HUES48 (cell line): ENCODE data around the gene BDP1.
"Not testable (repeated sequence)": the region's sequence is repeated elsewhere in the genome, so short reads cannot be mapped to it uniquely, and the experiment has no call there.

Source experiments
- H3K27ac ChIP-seq: one replicate; pipeline ENCODE4 v1.7.0; 2013; ENCODE audit warnings: low read depth, low read length, inconsistent platforms
- H3K27me3 ChIP-seq: 2 replicates; pipeline ENCODE4 v1.6.1; 2013; ENCODE audit warnings: mild to moderate bottlenecking, low read length; ENCODE audit not compliant: control insufficient read depth, insufficient read depth
- H3K36me3 ChIP-seq: 2 replicates; pipeline ENCODE4 v1.6.1; 2013; ENCODE audit warnings: low read length; ENCODE audit not compliant: control insufficient read depth, insufficient read depth
- H3K4me1 ChIP-seq: 2 replicates; pipeline ENCODE4 v1.6.1; 2013; ENCODE audit warnings: mild to moderate bottlenecking, low read length; ENCODE audit not compliant: control insufficient read depth, insufficient read depth
- H3K4me3 ChIP-seq: 2 replicates; pipeline ENCODE4 v1.5.1; 2013; ENCODE audit warnings: mild to moderate bottlenecking, low read depth, low read length
- H3K9ac ChIP-seq: 2 replicates; pipeline ENCODE4 v1.6.1; 2013; ENCODE audit warnings: mild to moderate bottlenecking, low read depth, low read length, moderate library complexity
- H3K9me3 ChIP-seq: 2 replicates; pipeline ENCODE4 v1.6.1; 2013; ENCODE audit warnings: low read length; ENCODE audit not compliant: control insufficient read depth, insufficient read depth

The BDP1 gene

GRCh38 chr5:71475788-71476384, 20.4 kb downstream of the BDP1 start:
- no peaks in the 10 kb centered on the region for H3K27me3 ChIP-seq
- H3K9me3 ChIP-seq, result no peaks in the 10 kb centered on the region
- peak overlapping the region; percentile 52 for H3K27ac ChIP-seq
- H3K4me1 ChIP-seq, result no peaks in the 10 kb centered on the region
- H3K9ac ChIP-seq, result no peak overlapping the region
- H3K36me3 ChIP-seq, result peaks cover 52% of the 10 kb centered on the region
- H3K4me3 ChIP-seq, result no peak overlapping the region

GRCh38 chr5:71481441-71481840, 26.0 kb downstream of the BDP1 start:
- H3K27me3 ChIP-seq, result no peaks in the 10 kb centered on the region
- peaks cover 77% of the 10 kb centered on the region for H3K36me3 ChIP-seq
- no peak overlapping the region for H3K9ac ChIP-seq
- no peak overlapping the region for H3K4me3 ChIP-seq
- H3K9me3 ChIP-seq, result no peaks in the 10 kb centered on the region
- H3K27ac ChIP-seq, result no peak overlapping the region
- no peaks in the 10 kb centered on the region for H3K4me1 ChIP-seq

DNA sequence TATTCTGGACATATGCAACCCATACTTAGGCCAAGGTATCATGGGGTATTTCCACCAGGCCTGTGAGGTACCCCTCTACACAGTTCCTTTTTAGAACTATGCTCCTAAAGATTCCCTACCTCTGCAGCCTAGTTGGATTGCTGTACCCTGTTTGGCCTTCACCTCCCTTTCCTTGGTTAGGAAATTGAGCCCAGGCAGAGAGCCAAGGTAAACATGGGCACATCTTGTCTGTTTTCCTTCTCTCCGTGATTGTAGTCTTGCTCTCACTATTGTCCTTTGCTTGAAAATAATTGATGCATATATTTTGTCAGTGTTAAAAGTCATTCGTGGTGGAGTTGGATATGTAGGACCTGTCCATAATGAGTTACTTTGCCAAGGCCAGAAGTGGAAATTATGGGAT, 26.7 kb downstream of the BDP1 start:
- Histone ChIP-seq H3K4me3 (no peak overlapping the region), H3K36me3 (peaks cover 80% of the 10 kb centered on the region), H3K4me1 (no peaks in the 10 kb centered on the region), H3K9me3 (no peaks in the 10 kb centered on the region), H3K27ac (no peak overlapping the region), H3K9ac (no peak overlapping the region), H3K27me3 (no peaks in the 10 kb centered on the region)

GRCh38 chr5:71483355-71483754, 27.9 kb downstream of the BDP1 start:
- Histone ChIP-seq H3K36me3 (peaks cover 79% of the 10 kb centered on the region), H3K27me3 (no peaks in the 10 kb centered on the region), H3K27ac (no peak overlapping the region), H3K9me3 (no peaks in the 10 kb centered on the region), H3K4me3 (no peak overlapping the region), H3K9ac (no peak overlapping the region), H3K4me1 (no peaks in the 10 kb centered on the region)

DNA sequence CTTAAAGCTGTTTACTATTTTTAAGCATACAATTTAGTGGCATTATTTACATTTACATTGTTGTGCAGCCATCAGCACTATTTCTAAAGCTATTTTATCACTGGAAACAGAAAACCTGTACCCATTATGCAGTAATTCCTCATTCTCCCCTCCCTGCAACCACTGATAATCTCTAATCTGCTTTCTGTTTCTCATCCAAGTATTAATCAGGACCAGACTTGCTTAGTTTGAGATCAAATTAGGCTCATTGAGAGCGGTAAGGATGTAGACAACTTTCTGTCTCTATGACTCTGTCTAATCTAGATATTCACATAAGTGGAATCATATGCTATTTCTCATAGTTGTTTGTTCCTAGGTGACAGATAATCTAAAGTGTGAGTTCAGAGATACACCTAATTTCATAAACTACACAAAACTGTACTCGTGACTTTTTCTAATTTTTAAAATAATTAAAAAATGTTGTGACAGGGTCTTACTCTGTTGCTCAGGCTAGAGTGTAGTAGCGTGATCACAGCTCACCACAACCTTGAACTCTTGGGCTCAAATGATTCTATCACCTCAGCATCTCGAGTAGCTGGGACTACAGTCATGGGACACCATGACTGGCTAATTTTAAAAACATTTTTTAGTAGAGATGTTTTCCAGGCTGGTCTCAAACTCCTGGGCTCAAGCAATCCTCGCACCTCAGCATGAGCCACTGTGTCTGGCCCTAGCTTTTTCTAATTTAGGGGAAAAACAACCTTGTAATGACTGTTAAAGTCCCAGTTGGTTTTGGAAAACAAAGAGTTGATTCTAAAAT, 37.6 kb downstream of the BDP1 start:
- Histone ChIP-seq H3K36me3 (peaks cover 90% of the 10 kb centered on the region), H3K27me3 (no peaks in the 10 kb centered on the region), H3K4me1 (no peaks in the 10 kb centered on the region)

DNA sequence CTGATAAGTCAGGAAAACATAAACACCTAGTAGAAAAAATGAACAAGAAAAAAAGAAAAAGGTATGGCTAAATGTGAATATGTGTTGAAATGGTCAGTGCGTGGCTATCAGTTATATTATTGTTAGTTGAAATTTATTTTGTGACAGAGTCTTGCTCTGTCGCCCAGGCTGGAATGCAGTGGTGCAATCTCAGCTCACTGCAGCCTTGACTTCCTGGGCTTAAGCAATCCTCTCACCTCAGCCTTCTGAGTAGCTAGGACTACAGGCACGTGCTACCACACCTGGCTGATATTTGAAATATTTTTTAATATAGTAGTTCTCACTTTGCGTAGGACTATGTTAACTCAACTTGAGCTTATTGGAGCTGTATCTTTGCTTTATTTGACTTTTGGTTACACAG, 38.8 kb downstream of the BDP1 start:
- not testable (repeated sequence) for H3K27ac ChIP-seq
- peaks cover 92% of the 10 kb centered on the region for H3K36me3 ChIP-seq

More for the DNA sequence above, 37.6 kb downstream of the BDP1 start:
- no peak overlapping the region for H3K9ac ChIP-seq
- H3K4me3 ChIP-seq, result no peak overlapping the region
- H3K27ac ChIP-seq, result no peak overlapping the region
- no peaks in the 10 kb centered on the region for H3K9me3 ChIP-seq

GRCh38 chr5:71498756-71499155, 43.3 kb downstream of the BDP1 start:
- H3K9ac ChIP-seq, H3K9me3 ChIP-seq, H3K27ac ChIP-seq, H3K4me1 ChIP-seq, H3K4me3 ChIP-seq, H3K27me3 ChIP-seq: not testable (repeated sequence)
- H3K36me3 ChIP-seq, result peaks cover 89% of the 10 kb centered on the region

More for the DNA sequence above, 38.8 kb downstream of the BDP1 start:
- not testable (repeated sequence) for H3K9ac ChIP-seq, H3K9me3 ChIP-seq, H3K27me3 ChIP-seq, H3K4me3 ChIP-seq, H3K4me1 ChIP-seq

- Histone ChIP-seq H3K36me3 (peaks cover 94% of the 10 kb centered on the region), H3K9ac (no peak overlapping the region), H3K27me3 (no peaks in the 10 kb centered on the region)
Observed at GRCh38 chr5:71503536-71503935, 48.1 kb downstream of the BDP1 start.

DNA sequence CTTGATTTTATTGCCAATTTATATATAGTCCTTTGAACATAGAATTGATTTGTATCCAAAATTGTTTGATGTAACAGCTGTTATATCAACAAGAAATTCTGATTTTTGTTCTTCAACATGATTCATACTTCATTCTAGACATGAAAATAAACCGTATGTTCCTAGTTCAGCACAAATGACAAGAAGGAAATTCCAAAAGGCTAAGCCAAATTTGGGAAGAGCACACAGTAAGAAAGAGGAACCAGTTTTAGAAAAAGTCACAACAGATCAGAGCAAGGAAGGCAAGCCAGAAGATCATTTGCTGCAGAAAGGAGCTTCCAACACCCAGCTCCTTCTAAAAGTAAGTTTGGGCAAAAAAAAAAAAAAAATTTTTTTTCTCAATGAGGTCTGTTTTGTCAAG, 66.7 kb downstream of the BDP1 start:
- H3K4me1 ChIP-seq, result no peaks in the 10 kb centered on the region
- peaks cover 72% of the 10 kb centered on the region for H3K36me3 ChIP-seq
- H3K9ac ChIP-seq, result no peak overlapping the region

More at GRCh38 chr5:71503536-71503935, 48.1 kb downstream of the BDP1 start:
- Histone ChIP-seq H3K4me1 (no peaks in the 10 kb centered on the region), H3K27ac (no peak overlapping the region), H3K9me3 (no peaks in the 10 kb centered on the region), H3K4me3 (no peak overlapping the region)

GRCh38 chr5:71525611-71526010, 70.2 kb downstream of the BDP1 start:
- H3K36me3 ChIP-seq, result peaks cover 50% of the 10 kb centered on the region
- not testable (repeated sequence) for H3K4me3 ChIP-seq, H3K27me3 ChIP-seq, H3K27ac ChIP-seq, H3K4me1 ChIP-seq, H3K9ac ChIP-seq, H3K9me3 ChIP-seq

More for the DNA sequence above, 66.7 kb downstream of the BDP1 start:
- H3K9me3 ChIP-seq, result no peaks in the 10 kb centered on the region
- H3K27ac ChIP-seq, result no peak overlapping the region
- H3K27me3 ChIP-seq, result no peaks in the 10 kb centered on the region
- H3K4me3 ChIP-seq, result no peak overlapping the region

GRCh38 chr5:71528206-71528605, 72.8 kb downstream of the BDP1 start:
- Histone ChIP-seq H3K27me3 (no peaks in the 10 kb centered on the region), H3K36me3 (peaks cover 45% of the 10 kb centered on the region), H3K9ac (no peak overlapping the region), H3K4me1 (no peaks in the 10 kb centered on the region), H3K27ac (no peak overlapping the region), H3K4me3 (no peak overlapping the region), H3K9me3 (no peaks in the 10 kb centered on the region)
